Activated T-cell treated with anti-CD3 and anti-CD28 coated beads for 4 hours (primary cell): ENCODE data around the gene FANCL.
"Not testable (repeated sequence)": the region's sequence is repeated elsewhere in the genome, so short reads cannot be mapped to it uniquely, and the experiment has no call there.

Experiments
- DNase-seq: peaks from one replicate; pipeline ENCODE4 v3.0.0-alpha.2; 2020

FANCL gene

DNA sequence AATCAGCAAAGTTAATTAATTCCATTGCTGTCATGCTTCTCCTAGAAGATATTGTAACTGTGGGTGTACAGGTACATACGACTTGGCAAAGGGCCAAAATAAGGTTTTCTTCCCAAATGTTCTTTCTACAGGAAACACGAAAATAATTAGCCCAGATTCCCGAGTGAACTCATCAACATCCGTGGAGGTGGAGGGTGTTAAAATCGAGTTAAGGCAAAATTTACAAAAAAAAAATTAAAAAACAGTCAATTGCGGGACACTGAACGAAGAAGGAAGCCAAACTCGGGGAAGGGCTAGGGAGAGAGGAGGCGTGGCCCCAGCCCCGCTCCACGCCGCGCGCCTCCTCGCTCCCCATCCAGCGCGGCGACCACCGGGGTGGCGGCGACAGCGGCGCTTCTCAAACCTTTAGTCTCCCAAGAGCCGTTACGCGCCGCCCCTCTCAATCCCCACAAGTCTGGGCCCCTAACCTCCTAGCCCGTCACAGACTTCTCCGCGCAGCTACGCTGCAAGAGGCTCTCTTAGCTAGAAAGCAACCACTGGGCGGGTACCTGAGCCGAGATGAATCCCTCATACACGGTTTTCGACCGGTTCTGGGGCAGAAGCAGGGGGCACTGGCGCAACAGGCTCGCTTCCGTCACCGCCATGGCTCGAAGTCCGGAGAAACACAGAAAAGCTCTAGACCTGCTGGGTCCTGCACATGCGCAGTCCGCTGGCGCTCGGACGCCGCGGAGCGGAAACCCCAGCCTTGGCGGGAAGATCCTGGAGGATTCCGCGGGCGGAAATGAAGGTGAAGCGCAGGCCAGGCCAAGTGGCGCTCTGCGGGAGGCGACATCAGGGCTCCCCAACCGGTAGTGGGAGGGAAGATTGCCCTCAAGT lies at the start of gene FANCL:
Gene FANCL (minus strand): TSS at position 656 of the 876 bp plus-strand sequence. CDS start 12 bp downstream, at position 644.
- peak; percentile 30 for DNase-seq

DNA sequence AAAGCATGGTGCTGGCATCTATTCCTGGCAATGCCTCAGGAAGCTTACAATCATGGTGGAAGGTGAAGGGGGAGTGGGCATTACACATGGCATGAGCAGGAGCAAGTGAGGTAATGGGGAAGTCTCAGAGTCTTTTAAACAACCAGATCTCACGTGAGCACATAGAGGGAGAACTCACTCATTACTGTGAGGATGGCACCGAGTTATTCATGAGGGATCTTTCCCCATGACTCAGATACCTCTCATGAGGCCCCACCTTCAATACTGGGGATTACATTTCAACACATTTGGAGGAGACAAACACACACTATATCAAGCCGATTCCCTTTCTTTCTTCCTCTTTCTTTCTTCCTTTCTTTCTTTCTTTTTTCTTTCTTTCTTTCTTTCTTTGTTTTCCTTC lies 47.9 kb upstream of the FANCL start:
- DNase-seq: no peak

DNA sequence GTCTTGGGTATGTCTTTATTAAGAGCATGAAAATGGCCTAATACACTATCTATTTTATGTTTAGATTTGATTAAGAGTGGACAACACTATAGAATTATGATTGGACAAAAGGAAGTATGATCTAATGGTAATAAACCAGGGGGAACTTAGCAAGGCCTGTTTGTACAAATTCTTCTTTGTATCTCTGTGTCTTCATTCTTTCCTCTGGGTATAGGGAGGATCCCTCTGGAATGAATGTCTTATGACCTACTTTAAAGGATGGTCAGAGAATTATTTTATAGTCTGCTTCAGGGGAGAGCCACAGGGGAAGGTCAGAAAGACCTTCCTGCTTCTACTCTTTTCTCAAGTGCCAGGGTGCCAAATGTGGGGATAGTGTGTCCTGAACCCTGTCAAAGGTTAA lies 42.8 kb upstream of the FANCL start:
- no peak for DNase-seq

DNA sequence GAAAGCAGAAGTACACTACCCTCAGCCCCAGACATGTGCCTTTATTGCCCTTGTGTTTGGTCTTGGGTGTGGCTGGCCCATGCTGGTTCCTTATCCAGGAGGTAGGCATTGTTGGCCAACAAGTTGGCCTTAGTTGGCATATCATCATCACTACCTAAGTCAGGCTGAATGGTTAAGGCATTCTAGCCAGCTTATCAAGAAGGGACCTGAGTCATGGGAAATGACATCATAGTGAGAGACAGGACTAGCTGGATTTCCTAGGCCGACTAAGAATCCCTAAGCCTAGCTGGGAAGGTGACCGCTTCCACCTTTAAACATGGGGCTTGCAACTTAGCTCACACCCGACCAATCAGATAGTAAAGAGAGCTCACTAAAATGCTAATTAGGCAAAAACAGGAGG lies 34.0 kb upstream of the FANCL start:
- not testable (repeated sequence) for DNase-seq

DNA sequence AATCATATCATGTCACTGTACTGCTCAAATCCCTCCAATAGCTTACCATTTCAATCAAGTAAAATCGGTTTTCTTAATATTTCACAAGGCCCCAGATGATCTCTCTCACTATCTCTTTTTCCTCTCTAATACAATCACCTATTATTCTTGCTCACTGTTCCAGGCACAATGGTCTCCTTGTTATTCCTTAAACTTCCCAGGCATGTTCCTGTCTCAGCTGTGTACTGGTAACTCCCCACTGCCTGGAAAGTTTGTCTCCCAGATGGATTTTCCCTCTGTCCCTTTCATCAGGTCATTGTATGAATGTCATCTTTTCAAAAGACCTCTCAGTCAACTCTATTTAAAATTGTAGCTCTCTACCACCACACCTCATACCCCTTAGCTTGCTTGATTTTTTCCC lies 30.7 kb upstream of the FANCL start:
- DNase-seq: no peak

DNA sequence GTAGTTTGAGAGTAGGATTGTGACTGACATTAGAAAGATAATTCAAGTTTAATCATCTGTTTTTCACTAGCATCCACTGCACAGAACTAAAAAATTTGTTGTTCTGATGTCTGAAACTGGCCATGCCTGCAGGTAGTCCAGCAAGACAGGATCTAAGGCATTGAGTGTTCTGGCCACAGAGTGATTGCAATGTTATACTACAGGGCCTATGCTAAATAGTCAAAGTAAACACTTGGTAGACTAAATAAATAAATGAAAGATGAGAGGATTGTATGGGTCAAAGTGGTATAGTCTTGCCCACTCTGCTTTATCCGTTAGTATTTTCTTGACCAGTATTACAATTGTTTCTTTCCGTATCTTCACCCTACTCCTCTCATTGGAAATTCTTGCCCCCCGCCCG lies 27.6 kb upstream of the FANCL start:
- no peak for DNase-seq

DNA sequence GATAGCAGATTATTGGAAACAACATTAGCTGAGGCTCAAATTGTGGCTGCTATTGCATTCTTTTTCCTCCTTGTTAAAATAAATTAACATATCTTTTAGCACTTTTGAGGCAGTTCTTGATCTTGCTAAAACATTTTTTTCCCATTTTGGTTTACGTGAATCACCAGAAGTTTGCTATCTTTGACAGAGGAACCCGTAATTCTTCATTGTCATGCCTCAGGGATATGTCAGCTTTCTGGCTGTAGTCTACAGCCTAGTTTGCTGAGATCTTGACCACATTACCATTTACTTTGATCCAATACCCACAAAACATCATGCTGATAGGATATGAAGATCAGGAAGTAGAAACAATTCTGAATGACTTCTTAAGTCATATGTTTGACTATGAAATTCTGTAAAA lies 25.1 kb upstream of the FANCL start:
- DNase-seq: no peak

DNA sequence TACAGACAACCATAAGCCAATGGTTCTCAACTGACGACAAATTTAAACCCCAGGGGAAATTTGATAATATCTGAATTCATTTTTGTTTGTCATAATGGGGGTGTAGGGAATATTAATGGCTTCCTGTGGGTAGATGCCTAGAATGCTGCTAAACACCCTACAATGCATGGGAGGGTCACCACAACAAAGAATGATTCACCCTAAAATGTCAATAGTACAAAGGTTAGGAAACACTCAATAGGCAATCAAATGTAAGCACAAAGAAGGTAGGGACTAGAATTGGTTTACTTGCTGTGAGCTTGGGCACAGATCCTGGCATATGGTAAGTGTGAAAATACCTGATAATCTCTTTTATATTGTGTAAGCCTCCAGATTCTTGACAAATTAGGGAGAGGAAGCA lies 20.1 kb upstream of the FANCL start:
- no peak for DNase-seq

DNA sequence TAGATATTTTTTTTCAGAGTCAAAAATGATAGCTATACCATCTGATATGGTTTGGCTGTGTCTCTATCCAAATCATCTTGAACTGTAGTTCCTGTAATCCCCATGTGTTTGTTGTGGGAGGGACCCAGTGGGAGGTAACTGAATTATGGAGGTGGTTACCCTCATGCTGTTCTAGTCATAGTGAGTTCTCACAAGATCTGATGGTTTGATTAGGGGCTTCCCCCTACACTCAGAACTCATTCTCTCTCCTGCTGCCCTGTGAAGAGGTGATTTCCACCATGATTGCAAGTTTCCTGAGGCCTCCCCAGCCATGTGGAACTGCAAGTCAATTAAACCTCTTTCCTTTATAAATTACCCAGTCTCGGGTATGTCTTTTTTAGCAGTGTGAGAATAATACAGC lies 17.3 kb upstream of the FANCL start:
- not testable (repeated sequence) for DNase-seq

DNA sequence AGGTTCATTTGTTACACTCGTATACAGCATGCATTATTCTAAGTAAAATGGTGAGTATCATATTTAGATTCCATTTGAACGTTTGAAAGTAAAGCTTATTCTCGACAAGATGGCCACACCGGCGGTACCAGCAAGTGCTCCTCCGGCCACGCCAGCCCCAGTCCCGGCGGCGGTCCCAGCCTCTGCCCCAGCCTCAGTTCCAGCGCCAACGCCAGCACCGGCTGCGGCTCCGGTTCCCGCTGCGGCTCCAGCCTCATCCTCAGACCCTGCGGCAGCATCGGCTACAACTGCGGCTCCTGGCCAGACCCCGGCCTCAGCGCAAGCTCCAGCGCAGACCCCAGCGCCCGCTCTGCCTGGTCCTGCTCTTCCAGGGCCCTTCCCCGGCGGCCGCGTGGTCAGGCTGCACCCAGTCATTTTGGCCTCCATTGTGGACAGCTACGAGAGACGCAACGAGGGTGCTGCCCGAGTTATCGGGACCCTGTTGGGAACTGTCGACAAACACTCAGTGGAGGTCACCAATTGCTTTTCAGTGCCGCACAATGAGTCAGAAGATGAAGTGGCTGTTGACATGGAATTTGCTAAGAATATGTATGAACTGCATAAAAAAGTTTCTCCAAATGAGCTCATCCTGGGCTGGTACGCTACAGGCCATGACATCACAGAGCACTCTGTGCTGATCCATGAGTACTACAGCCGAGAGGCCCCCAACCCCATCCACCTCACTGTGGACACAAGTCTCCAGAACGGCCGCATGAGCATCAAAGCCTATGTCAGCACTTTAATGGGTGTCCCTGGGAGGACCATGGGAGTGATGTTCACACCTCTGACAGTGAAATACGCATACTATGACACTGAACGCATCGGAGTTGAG lies 10.4 kb upstream of the FANCL start:
- DNase-seq: not testable (repeated sequence)

DNA sequence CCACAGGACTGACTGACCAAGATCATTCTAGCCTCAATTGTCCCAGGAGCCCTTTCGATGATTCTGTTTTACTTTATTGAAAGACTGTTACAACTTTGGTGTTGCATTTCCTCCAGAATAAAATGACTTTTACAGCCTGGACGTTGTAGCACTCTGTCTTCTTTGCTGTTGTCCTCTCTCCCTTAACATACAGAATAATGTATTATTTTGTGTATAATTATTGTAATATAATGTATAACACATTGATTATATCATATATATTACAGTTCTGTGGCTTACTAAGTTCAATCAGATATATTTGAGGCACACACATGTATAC lies 380 bp upstream of the FANCL start:
- DNase-seq: no peak

DNA sequence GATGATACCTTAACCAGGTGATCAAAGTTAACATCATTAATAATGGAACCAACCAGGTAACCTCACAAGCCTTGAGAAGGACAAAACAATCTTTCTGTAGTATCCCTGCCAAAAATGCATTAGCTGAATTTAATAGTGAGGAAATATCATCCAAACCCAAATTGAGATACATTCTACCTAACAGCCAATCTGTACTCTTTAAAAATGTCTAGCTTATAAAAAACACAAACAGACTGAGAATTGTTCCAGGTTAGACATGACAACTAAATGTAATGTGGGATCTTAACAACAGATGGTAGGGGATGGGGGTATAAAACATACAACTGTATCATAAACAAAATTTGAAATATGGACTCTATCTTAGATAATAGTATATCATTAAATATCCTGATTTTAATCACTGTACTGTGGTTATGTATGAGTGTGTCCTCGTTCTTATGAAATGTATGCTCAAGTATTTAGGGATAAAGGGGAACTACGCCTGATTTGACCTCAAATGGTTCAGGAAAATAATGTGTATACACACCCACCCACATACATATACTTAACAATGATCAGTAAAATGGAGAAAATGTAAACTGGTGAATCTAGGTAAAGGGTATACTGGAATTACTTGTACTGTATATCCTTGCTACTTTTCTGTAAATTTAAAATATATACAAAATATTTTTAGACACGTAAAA lies 1.7 kb downstream of the FANCL start:
- DNase-seq: no peak

DNA sequence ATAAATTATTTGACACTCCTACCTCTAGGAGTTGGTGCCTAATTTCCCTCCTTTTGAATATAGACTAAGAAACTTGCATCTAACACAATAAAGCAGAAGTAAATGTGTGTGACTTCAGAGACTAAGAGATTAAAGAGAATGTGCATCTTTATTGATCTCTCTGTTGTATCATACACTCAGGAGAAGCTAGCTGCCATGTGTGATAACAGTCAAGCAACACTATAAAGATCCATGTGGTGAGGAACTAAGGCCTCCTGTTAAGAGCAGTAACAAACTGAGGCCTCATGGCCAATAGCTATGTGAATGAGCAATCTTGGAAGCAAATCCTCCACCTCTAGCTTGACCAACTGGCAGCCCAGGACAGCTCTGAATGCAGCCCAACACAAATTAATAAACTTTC lies 3.4 kb downstream of the FANCL start:
- DNase-seq: no peak

DNA sequence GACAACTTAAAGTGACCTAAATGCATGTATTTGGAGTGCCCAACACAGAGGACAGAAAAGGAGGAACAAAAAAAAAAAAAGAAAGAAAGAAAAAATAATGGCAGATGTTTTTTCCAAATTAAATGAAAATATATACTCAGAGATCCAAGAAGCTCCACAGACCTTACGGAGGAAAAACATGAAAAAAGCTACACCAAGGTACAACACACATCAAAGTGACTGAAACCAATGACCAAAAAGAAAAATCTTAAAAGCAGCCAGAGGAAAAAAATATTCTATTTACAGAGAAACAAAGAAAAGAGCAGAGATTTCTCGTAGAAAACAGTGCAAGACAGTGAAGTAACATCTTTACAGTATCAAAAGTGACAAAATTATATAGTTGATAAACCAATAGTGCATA lies 5.1 kb downstream of the FANCL start:
- no peak for DNase-seq

DNA sequence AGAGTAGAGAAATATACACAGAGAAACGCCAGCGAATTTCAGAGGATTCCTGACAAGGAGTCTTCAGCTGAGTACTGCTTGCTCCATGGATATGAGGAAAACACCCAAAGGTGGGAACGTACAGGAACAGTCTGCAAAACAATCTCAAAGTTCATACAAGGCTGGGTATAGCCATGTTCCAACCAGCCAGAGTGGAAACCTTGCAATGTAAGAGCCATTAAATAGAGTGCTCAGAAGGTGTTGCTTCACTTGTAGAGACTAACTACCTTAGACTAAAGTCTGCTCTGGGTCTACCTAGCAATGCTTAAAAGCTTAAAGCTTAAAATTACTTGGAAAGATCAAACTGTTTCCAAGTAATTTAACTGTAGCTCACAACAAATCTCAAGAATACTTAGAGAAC lies 6.0 kb downstream of the FANCL start:
- no peak for DNase-seq

DNA sequence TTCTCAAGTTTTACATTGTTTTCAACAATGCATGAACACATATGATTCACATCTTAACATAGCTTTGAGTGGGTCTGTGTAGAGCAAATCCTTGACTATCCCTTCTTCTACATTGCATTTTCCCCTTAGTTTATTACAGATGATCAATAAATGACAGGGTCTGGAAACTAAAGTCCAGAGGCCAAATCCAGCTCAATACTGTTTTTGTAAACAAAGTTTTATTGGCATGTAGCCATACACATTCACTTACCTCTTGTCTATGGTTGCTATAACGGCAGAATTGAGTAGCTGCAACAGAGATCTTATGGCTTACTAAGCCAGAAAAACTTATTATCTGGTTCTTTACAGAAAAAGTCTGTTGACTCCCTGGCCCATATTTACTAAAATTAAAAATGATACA lies 12.8 kb downstream of the FANCL start:
- no peak for DNase-seq

DNA sequence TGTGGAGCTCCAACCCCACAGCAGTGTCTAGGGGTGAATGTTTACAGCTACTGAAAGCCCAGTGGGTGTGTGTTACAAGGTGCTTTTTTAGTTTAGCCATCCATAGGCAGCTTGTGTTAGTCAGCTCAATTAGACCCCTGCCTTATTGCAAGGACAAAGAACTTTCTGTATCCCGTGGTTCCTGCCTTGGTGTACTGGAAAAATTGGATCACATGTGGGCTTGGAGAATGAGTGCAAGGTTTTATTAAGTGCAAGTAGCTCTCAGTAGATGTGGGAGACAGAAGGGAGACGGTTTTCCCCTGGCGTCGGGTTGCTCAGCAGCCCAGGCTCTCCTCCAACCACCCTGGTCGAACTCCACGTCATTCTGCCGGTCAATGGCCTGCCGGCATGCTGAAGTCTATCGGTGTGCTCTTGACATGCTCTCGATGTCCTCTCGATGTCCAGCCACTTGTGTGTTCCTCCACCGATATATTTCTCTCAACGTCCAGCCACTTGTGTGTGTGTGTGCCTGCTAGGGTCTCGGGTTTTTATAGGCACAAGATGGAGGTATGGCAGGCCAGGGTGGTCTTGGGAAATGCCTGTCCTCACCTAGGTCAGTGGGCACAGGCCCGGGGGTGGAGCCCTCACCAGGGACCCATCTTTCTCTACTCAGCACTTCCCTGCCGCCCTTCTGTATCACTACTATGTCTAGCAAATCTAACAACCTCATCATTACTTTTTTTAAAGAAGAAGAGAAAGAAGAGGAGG lies 13.8 kb downstream of the FANCL start:
- DNase-seq: no peak

DNA sequence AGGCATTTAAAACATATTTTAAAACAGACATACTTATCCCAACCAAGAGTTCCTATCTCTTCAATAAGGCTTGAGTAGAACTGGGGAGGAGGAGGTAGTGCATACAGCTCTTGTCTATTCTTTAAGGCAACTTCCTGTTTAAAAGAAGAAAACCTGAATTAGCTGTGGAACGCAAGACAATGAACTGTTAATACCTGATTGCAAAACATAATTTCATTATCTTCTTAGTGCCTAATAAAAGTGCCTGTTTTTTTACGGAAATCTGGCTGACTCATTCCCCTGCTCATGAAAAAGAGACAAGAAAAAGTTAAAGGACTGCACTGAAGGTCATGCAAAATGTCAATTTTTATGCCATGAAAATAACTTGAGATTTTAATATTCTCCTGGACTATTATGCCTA lies 19.2 kb downstream of the FANCL start:
- no peak for DNase-seq

DNA sequence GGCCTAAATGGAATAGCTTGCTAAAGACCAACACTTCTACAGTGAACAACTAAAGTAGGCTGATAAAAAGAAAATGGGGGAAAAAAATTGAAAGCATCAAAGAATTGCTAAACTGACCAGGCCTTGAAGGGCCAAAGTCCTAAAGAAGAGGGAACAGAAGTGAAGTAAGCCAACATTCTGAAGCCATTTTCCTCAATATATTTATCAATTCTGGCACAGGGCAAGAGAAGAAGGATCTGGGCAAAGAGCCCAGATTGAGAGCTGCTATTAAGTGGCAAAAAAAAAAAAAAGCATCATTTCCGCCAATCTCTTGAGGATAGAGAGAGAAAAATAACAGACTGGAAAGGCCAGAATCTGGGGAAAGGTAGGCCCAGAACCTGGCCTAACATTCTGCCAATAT lies 25.7 kb downstream of the FANCL start:
- no peak for DNase-seq

DNA sequence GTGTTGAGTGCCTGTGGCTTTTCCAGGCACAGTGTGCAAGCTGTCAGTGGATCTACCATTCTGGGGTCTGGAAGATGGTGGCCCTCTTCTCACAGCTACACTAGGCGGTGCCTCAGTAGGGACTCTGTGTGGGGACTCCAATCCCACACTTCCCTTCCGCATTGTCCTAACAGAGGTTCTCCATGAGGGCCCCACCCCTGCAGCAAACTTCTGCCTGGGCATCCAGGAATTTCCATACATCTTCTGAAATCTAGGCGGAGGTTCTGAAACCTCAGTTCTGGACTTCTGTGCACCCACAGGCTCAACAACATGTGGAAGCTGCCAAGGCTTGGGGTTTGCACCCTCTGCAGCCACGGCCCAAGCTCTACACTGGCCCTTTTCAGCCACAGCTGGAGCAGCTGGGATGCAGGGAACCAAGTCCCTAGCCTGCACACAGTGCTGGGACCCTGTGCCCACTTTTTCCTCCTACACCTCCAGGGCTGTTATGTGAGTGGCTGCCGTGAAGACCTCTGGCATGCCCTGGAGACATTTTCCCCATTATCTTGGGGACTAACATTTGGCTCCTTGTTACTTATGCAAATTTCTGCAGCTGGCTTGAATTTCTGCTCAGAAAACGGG lies 30.1 kb downstream of the FANCL start:
- DNase-seq: not testable (repeated sequence)

DNA sequence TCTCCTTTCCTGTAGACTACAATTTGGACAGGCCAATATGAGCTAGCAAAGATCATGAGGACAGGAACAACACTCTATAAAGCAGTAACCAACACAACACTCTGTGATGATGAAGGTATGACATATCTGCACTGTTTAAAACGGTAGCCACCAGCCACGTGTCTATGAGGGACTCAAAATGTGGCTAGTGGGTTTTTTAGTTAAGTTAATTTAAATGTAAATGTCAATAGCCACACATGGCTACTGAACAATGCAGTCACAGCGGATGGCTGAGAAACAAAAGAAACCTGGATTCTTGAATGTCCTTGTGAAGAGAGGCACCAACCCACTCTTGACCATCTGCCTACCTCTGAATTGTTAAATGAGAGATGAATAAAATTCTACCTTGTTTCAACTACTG lies 33.9 kb downstream of the FANCL start:
- no peak for DNase-seq

DNA sequence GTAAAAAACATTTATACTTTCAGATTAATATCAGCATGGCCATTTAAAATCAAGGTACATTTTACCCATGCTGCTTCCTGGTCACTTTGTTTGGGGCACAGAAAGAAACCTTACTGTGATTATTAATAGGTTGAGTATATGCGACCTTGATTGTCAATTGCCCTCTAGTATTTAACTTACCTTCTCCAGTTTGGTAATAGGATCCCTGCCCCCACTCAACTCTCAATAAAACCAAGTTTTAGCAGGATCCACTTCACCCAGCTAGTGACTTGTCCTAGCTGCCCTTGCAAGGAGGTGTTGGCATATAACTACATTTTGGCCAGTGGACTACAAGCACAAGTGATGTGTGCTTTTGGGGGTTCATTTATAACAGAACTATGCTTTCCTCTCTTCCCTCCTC lies 34.3 kb downstream of the FANCL start:
- no peak for DNase-seq
